ENCODE results near the gene LITAF. TPM values are rescaled to one million over a fixed set of nuclear protein-coding genes. Genes with fewer than 3 reads are reported as not detected.

Gene LITAF
- polyA plus RNA-seq, 1 donor (not counting 4 experiments of a cell fraction or from before 2014, with no cell fraction given) = 85.4 TPM

GRCh38 chr16:11625769-11626168 lies 39.0 kb upstream of the LITAF start:
- Histone ChIP-seq H3K27ac (ENCODE audit: control insufficient read depth, insufficient read depth, low read length) (no peak overlapping the region), H3K4me1 (ENCODE audit: control insufficient read depth, extremely low read depth, insufficient read depth, low read length) (peaks cover 26% of the 10 kb centered on the region)

DNA sequence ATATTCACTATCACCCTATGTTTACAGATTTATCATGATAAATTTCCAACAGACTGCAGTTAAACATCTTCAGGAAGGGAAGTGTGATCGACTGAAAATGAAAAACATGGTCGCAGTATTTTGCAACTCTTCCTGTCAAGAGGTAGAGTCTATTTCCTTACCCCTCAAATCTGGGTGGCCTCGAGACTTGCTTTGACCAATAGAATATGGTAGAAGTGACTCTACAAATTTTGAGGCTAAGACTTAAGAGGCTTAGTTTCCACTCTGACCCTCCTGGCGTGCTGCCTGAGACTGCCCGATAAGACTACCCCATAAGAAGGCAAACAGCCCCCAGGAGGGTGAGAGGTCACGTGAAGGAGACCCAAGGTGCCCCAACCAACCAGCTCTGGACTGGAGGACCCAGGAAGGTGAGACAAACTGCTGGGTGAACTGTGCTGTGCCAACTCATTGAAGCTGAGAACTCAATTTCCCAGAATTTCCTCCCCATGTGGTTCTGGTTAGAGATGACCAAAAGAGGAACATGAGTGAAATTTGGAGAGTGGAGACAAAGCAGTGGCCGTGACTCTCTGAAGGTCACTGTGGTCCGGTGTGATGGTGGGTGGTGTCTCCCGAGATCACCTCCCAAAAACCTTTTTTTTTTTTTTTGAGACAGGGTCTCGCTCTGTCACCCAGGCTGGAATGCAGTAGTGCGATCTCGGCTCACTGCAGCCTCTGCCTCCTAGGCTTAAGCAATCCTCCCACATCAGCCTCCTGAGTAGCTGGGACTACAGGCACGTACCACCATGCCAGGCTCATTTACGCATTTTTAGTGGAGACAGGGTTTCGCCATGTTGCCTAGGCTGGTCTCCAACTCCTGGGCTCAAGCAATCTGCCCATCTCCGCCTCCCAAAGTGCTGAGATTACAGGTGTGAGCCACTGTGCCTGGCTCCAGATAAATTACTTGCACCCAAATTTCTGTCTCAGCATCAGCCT lies 38.2 kb upstream of the LITAF start:
- Histone ChIP-seq H3K4me2 (ENCODE audit: control insufficient read depth, extremely low read depth, insufficient read depth, low read depth, low read length) (no peak overlapping the region), H3K27ac (ENCODE audit: control insufficient read depth, insufficient read depth, low read length) (no peak overlapping the region), H3K36me3 (ENCODE audit: control insufficient read depth in 2 of 2, extremely low read depth in 1 of 2, insufficient read depth in 2 of 2, low read length in 2 of 2) (no peaks in the 10 kb centered on the region), H3K79me2 (ENCODE audit: control insufficient read depth, insufficient read depth, low read length) (no peaks in the 10 kb centered on the region), H3K4me1 (ENCODE audit: control insufficient read depth, extremely low read depth, insufficient read depth, low read length) (peaks cover 22% of the 10 kb centered on the region), H3K27me3 (ENCODE audit: control insufficient read depth, extremely low read depth, insufficient read depth, low read length) (no peaks in the 10 kb centered on the region), H3K9me1 (ENCODE audit: control insufficient read depth, extremely low read depth, insufficient read depth, low read length) (no peaks in the 10 kb centered on the region), H2AFZ (ENCODE audit: control insufficient read depth, low read length) (no peak overlapping the region), H3K9ac (ENCODE audit: control insufficient read depth, extremely low read depth, insufficient read depth, low read length) (no peak overlapping the region), H3K9me3 (ENCODE audit: control insufficient read depth, low read depth, low read length) (no peaks in the 10 kb centered on the region), H4K20me1 (ENCODE audit: control insufficient read depth, extremely low read depth, insufficient read depth, low read length) (no peaks in the 10 kb centered on the region), H3K4me3 (ENCODE audit: control insufficient read depth in 2 of 3, extremely low read depth in 1 of 3, insufficient read depth in 2 of 3, low read depth in 1 of 3, low read length in 3 of 3) (no peak overlapping the region)
- no peak for TF ChIP-seq EZH2 (IDR thresholded peaks at IDR 0.05; ENCODE audit: low read length)
- no peak for TF ChIP-seq CTCF (optimal IDR thresholded peaks at IDR 0.05 in 1 of 3, IDR thresholded peaks at IDR 0.05 in 1 of 3, conservative IDR thresholded peaks at IDR 0.05 in 1 of 3; ENCODE audit: extremely low read depth in 1 of 3, insufficient read depth in 2 of 3, low read length in 3 of 3)
- dilution Hi-C loops (cut with MboI; ENCODE audit: extremely low pct_ligation_motif_present, low sequenced_read_pairs) = no loop called here
- FAIRE-seq (no peak), DNase-seq (ENCODE audit: low read depth, low spot score) (no peak)

More at GRCh38 chr16:11625769-11626168, 39.0 kb upstream of the LITAF start:
- no peaks in the 10 kb centered on the region for H3K27me3 ChIP-seq (ENCODE audit: control insufficient read depth, extremely low read depth, insufficient read depth, low read length)
- no peak for DNase-seq (ENCODE audit: low read depth, low spot score)
- no peaks in the 10 kb centered on the region for H3K36me3 ChIP-seq (ENCODE audit: control insufficient read depth in 2 of 2, extremely low read depth in 1 of 2, insufficient read depth in 2 of 2, low read length in 2 of 2)
- H2AFZ ChIP-seq (ENCODE audit: control insufficient read depth, low read length) = no peak overlapping the region
- no peaks in the 10 kb centered on the region for H3K79me2 ChIP-seq (ENCODE audit: control insufficient read depth, insufficient read depth, low read length)
- TF ChIP-seq EZH2 (IDR thresholded peaks at IDR 0.05; ENCODE audit: low read length) (no peak), CTCF (optimal IDR thresholded peaks at IDR 0.05 in 1 of 3, IDR thresholded peaks at IDR 0.05 in 1 of 3, conservative IDR thresholded peaks at IDR 0.05 in 1 of 3; ENCODE audit: extremely low read depth in 1 of 3, insufficient read depth in 2 of 3, low read length in 3 of 3) (no peak)
- H4K20me1 ChIP-seq (ENCODE audit: control insufficient read depth, extremely low read depth, insufficient read depth, low read length) = no peaks in the 10 kb centered on the region
- no peaks in the 10 kb centered on the region for H3K9me3 ChIP-seq (ENCODE audit: control insufficient read depth, low read depth, low read length)
- no peak overlapping the region for H3K9ac ChIP-seq (ENCODE audit: control insufficient read depth, extremely low read depth, insufficient read depth, low read length)
- no peaks in the 10 kb centered on the region for H3K9me1 ChIP-seq (ENCODE audit: control insufficient read depth, extremely low read depth, insufficient read depth, low read length)
- FAIRE-seq = no peak
- H3K4me3 ChIP-seq (ENCODE audit: control insufficient read depth in 2 of 3, extremely low read depth in 1 of 3, insufficient read depth in 2 of 3, low read depth in 1 of 3, low read length in 3 of 3) = no peak overlapping the region
- dilution Hi-C loops (cut with MboI; ENCODE audit: extremely low pct_ligation_motif_present, low sequenced_read_pairs) = no loop called here
- H3K4me2 ChIP-seq (ENCODE audit: control insufficient read depth, extremely low read depth, insufficient read depth, low read depth, low read length) = no peak overlapping the region

All from keratinocyte (primary cell).